Activated CD8-positive, alpha-beta T cell treated with anti-CD3 and anti-CD28 coated beads for 36 hours (primary cell): ENCODE measurements around the gene POLH. TPM values are rescaled to one million over a fixed set of nuclear protein-coding genes. Genes with fewer than 3 reads are reported as not detected.
"Not testable (repeated sequence)": the region's sequence is repeated elsewhere in the genome, so short reads cannot be mapped to it uniquely, and the experiment has no call there.

Experiments used
- ATAC-seq: fragments of 200-7000 bp; cut with Tn5 transposase; one replicate; pipeline ENCODE4 v1.10.0; 2021; ENCODE audit warnings: mild to moderate bottlenecking, moderate library complexity
- CTCF ChIA-PET: fragments of 350-600 bp; sonication (Branson Sonifier 250); formaldehyde crosslinking; loops from one replicate; lab custom pipeline; 2021; ENCODE audit warnings: antibody characterized with exemption; lab: Charles Lee
- POLR2A ChIA-PET: fragments of 350-600 bp; sonication (Branson Sonifier 250); formaldehyde crosslinking; loops from one replicate; lab custom pipeline; 2021; ENCODE audit warnings: antibody characterized with exemption; lab: Charles Lee
- DNase-seq: peaks from one replicate; pipeline ENCODE4 v3.0.0-alpha.2; 2020
- H3K27ac Mint-ChIP-seq: one replicate; pipeline ENCODE4 v1.8.0; 2021; ENCODE audit warnings: mild to moderate bottlenecking, mixed read lengths
- H3K27me3 Mint-ChIP-seq: one replicate; pipeline ENCODE4 v1.8.0; 2021; ENCODE audit warnings: mixed read lengths
- H3K36me3 Mint-ChIP-seq: one replicate; pipeline ENCODE4 v1.8.0; 2021; ENCODE audit warnings: low read depth, mixed read lengths
- H3K4me1 Mint-ChIP-seq: one replicate; pipeline ENCODE4 v1.8.0; 2021; ENCODE audit warnings: low read depth, mixed read lengths
- H3K4me3 Mint-ChIP-seq: one replicate; pipeline ENCODE4 v1.8.0; 2021; ENCODE audit warnings: mild to moderate bottlenecking, moderate library complexity, mixed read lengths
- H3K9me3 Mint-ChIP-seq: one replicate; pipeline ENCODE4 v1.8.0; 2021; ENCODE audit warnings: mixed read lengths
- CTCF ChIP-seq: fragments of 200-600 bp; IDR thresholded peaks from one replicate; pipeline ENCODE4 v1.8.0; 2022; ENCODE audit warnings: antibody characterized with exemption, mild to moderate bottlenecking
- intact Hi-C: fragments of 100-400 bp; cut with micrococcal nuclease; formaldehyde crosslinking; loops from one replicate; pipeline ENCODE4 v1.10.0; 2022
- total RNA-seq, 2 experiments: library from RNA; stranded (reverse); gene quantifications; one replicate each; pipeline ENCODE4 v1.2.3, GENCODE V29; 2021

The POLH gene
- total RNA-seq, result 10 to 100 TPM; 37.9 to 42.1 TPM

- ATAC-seq (peak; percentile 94), DNase-seq (peak; percentile 93)
- ChIA-PET CTCF (interaction anchor here (0.8 to 3.7 kb wide), 5 partner anchors 16 to 346 kb away, joined by 3 to 16 read pairs (median 3); partner anchors contain the start of gene DNPH1), POLR2A (interaction anchor here (0.6 to 3.2 kb wide), 13 partner anchors 8 to 149 kb away, joined by 3 to 20 read pairs (median 3); partner anchors contain the start of genes GTPBP2, MAD2L1BP, POLR1C and YIPF3)
- Mint-ChIP-seq H3K27me3 (no peaks in the 10 kb centered on the region), H3K4me1 (peaks cover 41% of the 10 kb centered on the region), H3K9me3 (no peaks in the 10 kb centered on the region), H3K4me3 (peak within 1 kb of the TSS; percentile 90), H3K36me3 (peaks cover 38% of the 10 kb centered on the region), H3K27ac (peak within 1 kb of the TSS; percentile 84)
- no peak for TF ChIP-seq CTCF
- intact Hi-C loops, result no loop called here
Observed at GRCh38 chr6:43575772-43576551, at the start of gene POLH, which contains the start of gene XPO5. POLH (plus strand) TSS chr6:43576185; CDS start chr6:43582320, 6,135 bp downstream. XPO5 (minus strand) TSS chr6:43576038; CDS start chr6:43575864, 174 bp downstream.

DNA sequence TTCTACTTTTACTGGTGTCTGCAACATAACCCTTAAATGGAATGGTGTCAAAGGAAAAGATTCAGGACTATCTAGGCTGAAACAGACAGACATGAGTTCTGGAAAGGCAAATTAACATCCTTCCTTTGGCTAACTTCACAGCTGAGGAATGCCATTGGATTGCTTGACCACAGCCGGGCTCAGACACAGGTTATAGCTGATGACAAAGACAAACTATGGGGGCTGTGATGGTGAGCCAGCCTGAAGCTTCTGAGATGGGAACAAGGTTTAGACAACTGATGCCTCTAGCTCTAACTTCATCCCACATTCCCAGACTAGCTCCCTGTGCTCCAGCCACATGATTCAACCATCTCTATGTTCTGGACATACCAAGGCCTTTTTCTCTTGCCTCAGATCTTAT lies 43.8 kb upstream of the POLH start:
- intact Hi-C loops, result no loop called here
- POLR2A ChIA-PET, result interaction anchor here (0.5 to 7.0 kb wide), 8 partner anchors 12 to 305 kb away, joined by 3 to 91 read pairs (median 4); partner anchors contain the start of genes POLR1C and YIPF3
- Mint-ChIP-seq H3K27me3 (no peaks in the 10 kb centered on the region), H3K9me3 (no peaks in the 10 kb centered on the region), H3K27ac (no peak overlapping the region), H3K36me3 (peaks cover 50% of the 10 kb centered on the region), H3K4me1 (no peaks in the 10 kb centered on the region), H3K4me3 (no peak overlapping the region)
- no peak for TF ChIP-seq CTCF
- CTCF ChIA-PET, result interaction anchor here (0.8 to 1.6 kb wide), 2 partner anchors 11 to 76 kb away, joined by 4 to 5 read pairs; no protein-coding TSS in a partner anchor
- DNase-seq (no peak), ATAC-seq (no peak)

DNA sequence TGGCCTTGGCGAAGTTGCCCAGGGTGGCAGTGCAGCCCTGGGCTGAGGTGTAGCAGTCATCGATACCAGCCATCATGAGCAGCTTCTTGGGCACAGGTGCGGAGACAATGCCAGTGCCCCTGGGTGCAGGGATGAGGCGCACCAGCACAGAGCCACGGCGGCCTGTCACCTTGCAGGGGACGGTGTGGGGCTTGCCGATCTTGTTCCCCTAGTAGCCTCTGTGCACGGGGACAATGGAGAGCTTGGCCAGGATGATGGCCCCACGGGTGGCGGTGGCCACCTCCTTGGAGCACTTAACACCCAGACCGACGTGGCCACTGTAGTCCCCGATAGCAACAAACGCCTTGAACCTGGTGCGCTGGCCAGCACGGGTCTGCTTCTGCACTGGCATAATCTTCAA lies 37.0 kb upstream of the POLH start:
- H3K27ac Mint-ChIP-seq, H3K9me3 Mint-ChIP-seq, DNase-seq, H3K27me3 Mint-ChIP-seq, H3K4me3 Mint-ChIP-seq, intact Hi-C loops, H3K4me1 Mint-ChIP-seq, ATAC-seq: not testable (repeated sequence)
- H3K36me3 Mint-ChIP-seq, result peaks cover 42% of the 10 kb centered on the region
- ChIA-PET POLR2A (interaction anchor here (0.8 kb wide), 1 partner anchor 111 kb away, joined by 3 read pairs; no protein-coding TSS in a partner anchor), CTCF (interaction anchor here (1.5 to 1.7 kb wide), 2 partner anchors 12 to 70 kb away, joined by 6 to 9 read pairs; no protein-coding TSS in a partner anchor)

DNA sequence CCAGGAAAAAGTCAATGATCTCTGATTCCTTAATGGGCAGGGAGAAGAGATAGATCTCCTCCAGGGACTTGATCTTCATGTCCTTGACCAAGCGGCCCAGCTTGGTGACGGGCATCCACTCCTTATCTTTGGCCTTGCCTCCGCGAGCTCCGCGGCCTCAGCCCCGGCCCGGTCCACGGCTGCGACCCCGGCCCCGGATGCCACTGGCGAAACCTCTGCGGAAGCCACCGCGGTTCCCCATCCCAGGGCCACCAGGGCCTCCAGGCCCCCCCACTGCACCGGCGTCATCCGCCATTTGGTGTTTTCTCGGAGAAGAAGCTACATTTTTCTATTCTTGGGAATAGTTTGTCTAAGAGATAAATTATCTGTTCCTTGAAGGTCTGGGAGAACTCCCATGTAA lies 36.6 kb upstream of the POLH start:
- CTCF ChIA-PET, result interaction anchor here (1.5 kb wide), 1 partner anchor 12 kb away, joined by 6 read pairs; no protein-coding TSS in a partner anchor
- POLR2A ChIA-PET, H3K4me3 Mint-ChIP-seq, intact Hi-C loops, H3K4me1 Mint-ChIP-seq, H3K27ac Mint-ChIP-seq, H3K9me3 Mint-ChIP-seq, H3K27me3 Mint-ChIP-seq, ATAC-seq, DNase-seq: not testable (repeated sequence)
- peaks cover 45% of the 10 kb centered on the region for H3K36me3 Mint-ChIP-seq

DNA sequence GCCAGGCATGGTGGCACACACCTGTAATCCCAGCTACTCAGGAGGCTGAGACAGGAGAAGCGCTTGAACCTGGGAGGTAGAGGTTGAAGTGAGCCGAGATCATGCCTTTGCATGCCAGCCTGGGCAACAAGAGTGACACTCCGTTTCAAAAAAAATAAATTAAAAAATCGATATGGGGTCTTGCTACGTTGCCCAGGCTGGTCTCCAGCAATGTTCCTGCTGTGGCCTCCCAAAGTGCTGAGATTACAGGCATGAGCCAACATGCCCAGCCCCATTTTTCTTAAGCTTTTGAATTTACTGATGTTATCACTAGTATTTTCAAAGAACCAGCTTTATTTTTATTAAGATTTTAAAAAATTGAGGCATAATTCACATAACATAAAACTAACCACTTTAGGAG lies 35.5 kb upstream of the POLH start:
- H3K4me1 Mint-ChIP-seq, result no peaks in the 10 kb centered on the region
- intact Hi-C loops, result no loop called here
- no peak for ATAC-seq
- peaks cover 49% of the 10 kb centered on the region for H3K36me3 Mint-ChIP-seq
- no peak overlapping the region for H3K27ac Mint-ChIP-seq
- TF ChIP-seq CTCF, result no peak
- POLR2A ChIA-PET, result interaction anchor here (1.4 kb wide), 1 partner anchor 19 kb away, joined by 4 read pairs; no protein-coding TSS in a partner anchor
- no peaks in the 10 kb centered on the region for H3K27me3 Mint-ChIP-seq
- CTCF ChIA-PET, result interaction anchor here (1.4 kb wide), 1 partner anchor 68 kb away, joined by 3 read pairs; no protein-coding TSS in a partner anchor
- H3K9me3 Mint-ChIP-seq, result no peaks in the 10 kb centered on the region
- H3K4me3 Mint-ChIP-seq, result no peak overlapping the region
- DNase-seq, result no peak
